Epithelial cell of proximal tubule (primary cell): Measurements from ENCODE around the gene SLAMF9. TPM values are rescaled to one million over a fixed set of nuclear protein-coding genes. Genes with fewer than 3 reads are reported as not detected.

ENCODE experiments used
- DNase-seq: peaks from one replicate; pipeline ENCODE4 v3.0.0-alpha.2; 2011; ENCODE audit warnings: low read depth
- H3K4me3 ChIP-seq: 2 replicates; pipeline ENCODE4 v1.5.1; 2011; ENCODE audit warnings: low read depth, mild to moderate bottlenecking, low read length
- CTCF ChIP-seq: conservative IDR thresholded peaks from 2 replicates; pipeline ENCODE4 v1.5.1; 2012; ENCODE audit warnings: low read depth, mild to moderate bottlenecking, low read length
- total RNA-seq: library from RNA; depleted of rRNA; stranded (reverse); fragments of >200 nt; gene quantifications from 2 replicates; pipeline ENCODE4 v1.2.3, GENCODE V29; 2015

Gene SLAMF9
- total RNA-seq, 1 donor from 2014 or later, result not detected

GRCh38 chr1:159979257-159979656 lies 25.2 kb upstream of the SLAMF9 start:
- no peak for TF ChIP-seq CTCF
- no peak for DNase-seq
- no peak overlapping the region for H3K4me3 ChIP-seq

- H3K4me3 ChIP-seq, result no peak overlapping the region
- no peak for TF ChIP-seq CTCF
- no peak for DNase-seq
Measured at GRCh38 chr1:159978107-159978398, 24.0 kb upstream of the SLAMF9 start.

DNA sequence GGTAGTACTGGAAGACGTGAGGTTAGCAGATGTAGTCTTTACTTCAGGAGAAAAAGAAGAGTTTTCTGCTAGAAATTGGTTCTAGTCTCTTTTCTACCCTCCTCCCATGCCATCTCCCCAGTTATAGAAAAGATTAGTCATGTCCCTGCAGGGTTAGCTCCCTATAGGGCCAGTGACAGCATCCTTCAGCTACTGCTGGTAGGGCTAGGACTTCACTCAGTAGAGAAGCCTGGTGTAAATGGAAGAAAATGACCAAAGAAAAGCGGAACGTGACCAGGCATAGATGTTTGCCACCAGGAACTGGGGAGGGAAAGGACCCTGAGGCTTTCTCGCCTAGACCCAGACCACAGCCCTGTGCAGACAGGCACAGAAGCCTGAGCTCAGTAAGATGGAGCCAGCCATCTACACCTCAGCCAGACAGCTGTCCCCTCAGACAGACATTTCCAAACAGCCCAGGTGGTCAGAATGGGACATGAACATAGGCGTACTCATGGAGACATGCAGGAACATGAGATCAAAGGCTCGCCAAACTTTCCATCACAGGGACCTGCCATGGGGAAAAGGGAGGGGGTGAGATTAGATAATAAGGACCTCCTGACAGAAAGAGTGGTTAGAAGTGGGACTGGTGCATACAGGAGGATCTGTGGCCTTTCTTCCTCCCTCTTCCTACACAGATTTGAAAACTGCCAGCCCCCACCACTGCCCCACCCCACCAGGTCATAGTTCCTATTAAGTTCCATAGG lies 23.5 kb upstream of the SLAMF9 start:
- H3K4me3 ChIP-seq, result no peak overlapping the region
- TF ChIP-seq CTCF, result no peak
- no peak for DNase-seq

DNA sequence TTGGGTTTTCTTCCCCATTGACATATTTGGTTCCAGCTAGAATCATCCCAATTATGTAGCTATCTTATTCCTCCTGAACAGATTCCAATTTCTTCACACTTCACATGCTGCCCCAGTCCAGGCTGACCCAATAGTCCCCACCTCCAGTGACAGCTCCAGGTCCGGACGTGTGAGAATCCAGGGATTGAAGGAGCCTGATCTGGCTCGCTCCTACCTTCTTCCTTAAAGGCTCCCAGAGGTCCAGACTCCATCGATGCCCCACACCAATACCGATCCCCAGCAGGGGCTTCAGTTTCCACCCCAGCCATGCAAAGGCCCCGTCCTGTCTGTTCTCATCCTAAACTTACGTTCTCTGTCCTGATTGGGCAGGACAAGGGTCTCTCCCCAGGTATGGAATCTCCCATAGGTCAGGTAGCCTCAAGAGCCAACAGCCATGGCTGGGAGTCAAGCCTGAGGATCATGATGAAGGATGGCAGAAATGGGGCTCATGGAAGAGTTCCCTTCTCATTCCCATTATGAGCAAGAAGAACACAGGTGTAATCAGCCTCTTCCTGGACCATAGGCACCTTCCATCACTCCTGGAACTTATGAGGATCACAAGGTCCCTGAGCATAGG lies 20.4 kb upstream of the SLAMF9 start:
- H3K4me3 ChIP-seq, result no peak overlapping the region
- no peak for DNase-seq
- TF ChIP-seq CTCF, result no peak

GRCh38 chr1:159973350-159973940 lies 19.4 kb upstream of the SLAMF9 start:
- TF ChIP-seq CTCF, result no peak

GRCh38 chr1:159972443-159973205 lies 18.6 kb upstream of the SLAMF9 start:
- no peak for TF ChIP-seq CTCF
- H3K4me3 ChIP-seq, result no peak overlapping the region

More at GRCh38 chr1:159973350-159973940, 19.4 kb upstream of the SLAMF9 start:
- no peak for DNase-seq
- H3K4me3 ChIP-seq, result no peak overlapping the region

More at GRCh38 chr1:159972443-159973205, 18.6 kb upstream of the SLAMF9 start:
- DNase-seq, result no peak
